Stimulated activated CD8-positive, alpha-beta memory T cell treated with anti-CD3 and anti-CD28 coated beads, Interleukin-12 subunit alpha, Interleukin-12 subunit beta, amount 100 ng/mL, for 1 hour (primary cell): ENCODE measurements around the gene TAL1.

Experiments used
- DNase-seq: peaks from one replicate; pipeline ENCODE4 v3.0.0-alpha.2; 2020; ENCODE audit warnings: low read depth

Gene TAL1

DNA sequence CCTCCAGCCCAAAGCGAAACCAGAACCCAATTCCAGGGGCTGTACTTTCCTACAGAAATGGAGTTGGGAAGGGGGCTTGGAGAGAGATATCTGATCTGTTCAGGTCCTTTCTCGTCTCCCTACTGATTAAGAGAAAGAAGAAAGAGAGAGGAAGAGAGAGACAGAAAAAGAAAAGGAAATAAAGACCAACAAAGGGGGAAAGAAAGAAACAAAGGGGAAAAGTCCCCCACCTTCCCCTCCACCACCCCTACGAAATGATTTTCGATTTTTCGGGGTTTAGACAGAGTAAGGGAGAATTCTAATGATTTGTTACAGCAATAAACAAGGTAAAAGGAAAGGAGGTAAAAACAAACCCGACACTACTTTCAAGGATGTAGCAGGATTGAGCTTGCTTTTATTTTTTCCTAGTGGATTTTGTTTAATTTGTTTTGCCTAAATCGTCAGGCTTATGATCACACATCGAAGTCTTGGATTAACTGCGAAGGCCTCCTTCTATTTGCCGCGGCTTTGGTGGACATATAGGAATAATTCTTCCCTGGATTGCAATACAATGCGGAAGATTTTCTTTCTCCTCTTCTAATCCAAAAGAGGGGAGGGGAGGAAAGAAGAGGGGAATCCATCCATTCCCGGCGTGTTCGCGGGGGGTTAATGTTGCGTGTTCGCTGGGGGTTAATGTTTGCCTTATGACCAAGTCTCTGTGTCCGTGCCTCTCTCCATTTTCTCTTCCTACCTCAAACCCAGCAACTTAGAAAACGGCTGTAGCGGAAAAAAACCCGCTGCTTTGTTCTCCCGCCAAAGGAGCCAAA is 1.9 kb downstream of the TAL1 start:
- no peak for DNase-seq

DNA sequence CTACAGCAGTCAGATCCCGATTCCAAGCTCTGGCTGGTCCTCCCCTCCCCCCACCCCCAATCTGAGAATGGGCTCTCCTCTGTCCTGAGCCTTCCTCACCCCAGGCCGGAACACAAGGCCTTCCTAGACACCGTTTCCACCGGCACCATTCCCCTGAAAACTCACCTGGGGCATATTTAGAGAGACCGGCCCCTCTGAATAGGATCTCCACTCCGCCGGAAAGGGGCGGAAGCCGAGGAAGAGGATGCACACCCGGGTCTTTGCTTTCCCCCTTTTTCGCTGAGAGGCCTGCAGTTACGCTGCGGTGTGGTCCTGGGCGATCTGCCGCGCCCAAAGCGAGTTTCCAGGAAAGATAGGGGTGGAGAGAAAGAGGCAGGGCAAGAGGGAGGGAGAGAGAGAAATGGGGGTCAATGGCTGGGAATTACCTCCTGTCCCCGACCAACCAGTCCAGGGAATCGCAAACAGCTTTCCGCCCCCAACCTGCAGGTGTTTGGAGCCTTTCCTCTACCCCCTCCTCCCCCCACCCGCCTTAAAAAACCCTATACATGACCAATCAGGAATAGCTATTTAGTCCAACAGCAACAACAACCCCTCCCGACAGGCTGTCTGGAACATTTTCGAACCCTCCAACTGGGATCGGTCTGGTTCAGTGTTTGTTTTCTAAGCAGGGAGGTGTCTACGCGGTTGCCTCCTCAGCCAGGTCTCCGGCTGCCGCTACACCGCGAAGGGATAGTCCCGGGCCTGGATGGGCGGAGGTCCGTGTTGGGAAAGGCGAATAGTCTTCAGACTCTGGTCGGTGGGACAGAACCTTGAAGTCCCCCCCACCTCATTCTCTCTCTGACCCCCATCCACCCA is 2.8 kb downstream of the TAL1 start:
- no peak for DNase-seq

DNA sequence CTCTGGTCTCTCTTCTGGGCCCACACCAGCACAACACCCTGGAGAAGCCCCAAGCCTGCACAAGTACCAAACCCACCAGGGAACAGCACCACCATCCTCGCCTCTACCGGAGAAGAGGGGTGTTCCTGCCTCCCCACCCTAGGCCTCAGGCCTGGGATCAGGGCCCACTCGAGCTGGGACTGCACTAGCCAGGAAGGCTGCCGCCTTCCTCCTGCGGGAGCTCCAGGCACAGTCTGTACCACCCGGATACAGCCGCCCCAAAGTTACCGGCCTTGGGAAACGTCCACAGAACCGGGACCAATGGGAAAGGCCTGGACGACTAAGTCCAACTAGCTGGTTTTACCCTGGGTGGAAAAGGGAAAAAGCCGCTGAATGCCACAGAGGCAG is 3.4 kb downstream of the TAL1 start:
- no peak for DNase-seq

DNA sequence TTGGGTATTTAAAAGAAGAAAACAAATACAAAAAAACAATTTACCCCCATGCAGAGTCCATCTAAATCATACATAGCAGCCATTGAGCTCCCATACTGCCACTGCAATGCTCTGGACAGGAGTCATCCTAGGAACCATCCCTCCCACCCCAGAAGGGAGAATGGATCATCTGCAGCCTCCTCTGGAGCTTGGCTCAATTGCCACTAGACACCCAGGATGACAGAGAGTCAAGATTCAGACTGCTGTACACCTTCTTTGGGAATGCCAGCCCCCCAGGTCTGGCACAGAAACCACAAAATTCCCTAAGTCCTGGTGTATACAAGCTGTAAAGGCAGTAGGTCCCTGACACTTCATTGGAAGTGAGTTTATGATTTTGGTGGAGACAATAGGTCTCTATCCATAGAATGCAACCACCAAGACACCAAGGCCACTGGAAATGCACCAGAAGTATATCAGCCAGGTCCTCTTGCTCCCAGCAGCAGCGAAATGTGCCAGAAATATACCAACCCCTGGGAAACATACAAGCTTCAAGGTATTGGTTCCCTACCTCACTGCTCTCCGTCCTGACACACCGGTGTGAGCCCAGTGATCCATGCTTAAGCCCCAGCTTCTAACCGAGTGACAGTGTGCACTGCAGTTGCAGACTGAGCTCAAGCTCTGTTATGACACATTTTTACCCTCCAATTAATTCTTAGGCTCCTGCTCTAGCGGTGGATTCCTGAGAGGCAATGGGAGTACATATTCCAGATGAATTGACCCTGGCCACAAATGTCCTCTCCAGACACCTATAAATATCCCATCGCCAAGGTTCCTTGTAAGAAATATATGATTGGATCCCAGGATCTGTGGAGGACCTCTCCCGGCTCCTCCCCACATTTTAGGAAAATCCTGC is 4.4 kb downstream of the TAL1 start:
- DNase-seq = no peak

GRCh38 chr1:47226839-47227215 is 5.2 kb downstream of the TAL1 start:
- DNase-seq = no peak

DNA sequence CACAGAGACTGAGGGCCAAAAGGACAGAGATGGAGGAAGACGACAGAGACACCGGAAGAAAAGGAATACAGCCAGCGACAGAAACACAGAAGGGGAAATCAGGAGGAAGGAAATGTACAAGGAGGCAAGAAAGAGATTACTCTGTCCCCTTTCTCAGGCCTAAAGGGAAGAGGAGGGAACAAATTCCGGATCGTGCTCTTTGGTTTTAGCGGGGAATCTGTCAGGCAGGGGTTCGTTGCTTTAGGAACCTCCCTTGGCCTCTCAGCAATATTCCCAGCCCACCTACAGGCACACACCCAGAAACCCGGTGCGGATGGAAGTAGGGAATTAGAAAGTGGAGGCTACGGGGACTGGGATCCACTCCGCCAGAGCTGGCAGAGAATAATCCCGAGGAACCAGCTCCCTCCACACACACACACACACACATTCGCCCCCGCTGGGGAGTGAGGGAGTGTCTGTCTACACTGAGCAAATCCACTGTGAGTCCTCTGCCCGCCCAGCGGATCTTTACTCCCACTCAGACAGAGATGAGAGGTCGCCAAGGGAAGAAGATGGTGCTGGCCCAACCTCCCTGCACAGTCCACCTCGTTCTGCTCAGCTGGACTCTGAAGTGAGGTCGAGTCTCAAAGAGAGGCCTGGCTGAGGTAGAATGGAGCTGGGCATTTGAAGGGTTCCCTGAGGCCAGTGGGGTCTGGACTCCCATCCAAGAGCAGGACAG is 5.7 kb downstream of the TAL1 start:
- DNase-seq = no peak

DNA sequence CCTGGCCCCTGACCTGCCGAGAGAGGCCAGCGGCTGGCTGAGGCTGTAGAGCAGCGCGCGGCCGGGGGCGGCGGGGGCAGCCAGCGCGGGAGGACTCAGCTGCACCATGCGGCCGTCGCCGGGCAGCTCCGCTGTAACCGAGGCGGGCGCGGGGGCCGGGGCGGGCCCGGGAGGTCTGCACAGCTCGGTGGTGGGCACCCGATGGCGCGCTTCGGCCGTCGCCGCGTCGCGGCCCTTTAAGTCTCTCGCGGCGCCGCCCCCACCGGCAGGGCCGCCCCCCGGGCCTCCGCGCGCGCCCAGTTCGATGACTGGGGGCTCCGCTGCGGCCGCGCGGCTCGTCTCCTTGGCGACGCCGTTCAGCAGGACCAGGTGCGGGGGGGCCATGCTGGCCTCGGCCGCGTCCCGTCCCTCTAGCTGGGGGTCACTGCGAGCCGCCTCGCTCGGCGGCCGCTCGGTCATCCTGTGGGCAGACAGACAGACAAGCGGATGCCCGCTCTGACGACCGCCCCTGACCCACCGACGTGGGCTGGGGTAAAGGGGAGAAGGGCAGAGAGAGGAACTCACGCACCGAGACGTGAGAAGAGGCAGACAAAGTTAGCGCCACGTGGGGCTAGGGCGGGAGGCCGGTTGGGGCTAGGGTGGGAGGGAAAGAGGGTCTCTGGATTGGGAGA is 6.5 kb downstream of the TAL1 start:
- DNase-seq = no peak

- no peak for DNase-seq
Observed at GRCh38 chr1:47224676-47225399, 7.2 kb downstream of the TAL1 start.

DNA sequence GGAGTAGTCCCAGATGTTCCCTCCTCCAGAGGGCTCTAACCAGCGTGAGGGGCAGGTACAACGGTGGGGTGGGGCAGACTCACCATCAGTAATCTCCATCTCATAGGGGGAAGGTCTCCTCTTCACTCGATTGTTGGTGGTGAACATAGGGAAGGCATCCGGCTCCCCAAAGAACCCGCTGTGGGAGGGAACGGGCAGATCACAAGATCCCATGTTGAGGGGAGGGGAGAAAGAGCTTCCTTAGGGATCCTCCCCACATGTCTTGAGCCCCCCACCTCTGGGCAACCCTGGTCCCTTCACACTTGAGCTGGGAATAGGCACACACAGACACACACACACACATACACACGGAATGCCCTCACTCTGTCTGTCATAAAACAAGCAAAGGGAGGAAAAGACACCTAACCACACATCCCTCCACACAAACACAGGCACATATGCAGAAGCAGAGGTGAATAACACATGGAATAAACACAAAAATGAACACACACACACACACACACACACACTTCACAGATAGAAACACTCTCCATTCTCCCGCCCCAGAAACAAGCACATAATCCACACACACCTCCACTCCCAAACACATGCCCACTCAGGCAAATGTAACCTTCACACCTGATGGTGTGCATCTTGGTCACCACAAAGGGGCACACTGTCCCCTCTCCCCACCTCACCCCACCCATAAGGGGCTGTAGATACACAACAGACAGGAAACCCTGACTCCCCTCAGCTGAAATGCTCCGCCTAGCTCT is 7.9 kb downstream of the TAL1 start:
- no peak for DNase-seq

DNA sequence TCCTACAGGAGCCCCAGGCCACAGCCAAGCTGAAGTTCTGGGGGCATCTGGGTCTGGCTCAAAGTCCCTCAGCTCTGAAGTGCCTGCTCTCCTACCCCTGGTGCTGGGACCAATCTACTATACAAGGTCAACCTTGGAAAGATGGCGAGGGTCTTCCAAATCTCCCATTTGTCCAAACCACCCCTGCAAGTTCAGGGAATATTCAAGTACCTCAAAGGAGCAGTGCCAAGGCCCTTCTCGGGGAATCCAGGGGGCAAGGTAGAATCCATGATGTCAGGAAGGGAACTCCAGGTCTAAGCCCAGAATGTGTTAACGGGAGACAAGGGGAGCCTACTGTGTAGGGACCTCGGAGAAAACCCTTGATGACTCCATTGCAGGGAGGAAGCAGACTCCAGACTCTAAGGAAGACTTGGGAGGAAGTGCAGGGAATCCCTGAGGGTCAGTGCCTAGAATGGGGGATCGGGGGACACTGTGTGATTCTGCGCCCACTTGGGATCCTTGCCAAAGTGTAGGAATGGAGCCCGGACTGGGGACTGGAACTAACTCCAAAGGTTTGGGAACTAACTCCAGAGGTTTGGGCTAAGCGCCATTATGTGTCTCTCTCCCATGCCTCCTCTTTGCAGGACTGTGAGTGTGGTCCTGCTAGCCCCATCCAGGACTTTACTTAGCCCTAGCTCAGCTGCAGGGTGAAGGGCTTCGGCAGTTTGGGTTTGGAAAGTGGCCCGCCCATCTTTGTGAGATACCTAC is 8.7 kb downstream of the TAL1 start:
- no peak for DNase-seq

DNA sequence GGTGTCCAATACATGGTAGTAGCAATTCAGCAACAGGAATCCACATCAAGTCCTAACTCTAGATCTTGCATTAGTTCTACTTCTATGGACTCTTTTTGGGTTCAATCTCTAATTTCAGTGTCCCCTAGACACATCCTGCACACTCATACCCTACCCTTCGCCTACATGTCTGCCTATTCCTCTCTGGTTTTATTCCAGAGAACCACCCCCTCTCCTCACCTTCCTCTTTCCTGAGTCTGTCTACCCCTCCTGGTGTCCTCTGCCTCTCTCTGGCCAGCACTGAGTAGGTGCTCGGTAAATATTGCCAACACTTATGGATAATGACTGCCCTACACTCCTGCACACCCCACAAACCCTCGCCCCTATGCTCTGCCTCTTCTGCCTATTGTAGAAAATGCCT is 9.5 kb downstream of the TAL1 start:
- no peak for DNase-seq

DNA sequence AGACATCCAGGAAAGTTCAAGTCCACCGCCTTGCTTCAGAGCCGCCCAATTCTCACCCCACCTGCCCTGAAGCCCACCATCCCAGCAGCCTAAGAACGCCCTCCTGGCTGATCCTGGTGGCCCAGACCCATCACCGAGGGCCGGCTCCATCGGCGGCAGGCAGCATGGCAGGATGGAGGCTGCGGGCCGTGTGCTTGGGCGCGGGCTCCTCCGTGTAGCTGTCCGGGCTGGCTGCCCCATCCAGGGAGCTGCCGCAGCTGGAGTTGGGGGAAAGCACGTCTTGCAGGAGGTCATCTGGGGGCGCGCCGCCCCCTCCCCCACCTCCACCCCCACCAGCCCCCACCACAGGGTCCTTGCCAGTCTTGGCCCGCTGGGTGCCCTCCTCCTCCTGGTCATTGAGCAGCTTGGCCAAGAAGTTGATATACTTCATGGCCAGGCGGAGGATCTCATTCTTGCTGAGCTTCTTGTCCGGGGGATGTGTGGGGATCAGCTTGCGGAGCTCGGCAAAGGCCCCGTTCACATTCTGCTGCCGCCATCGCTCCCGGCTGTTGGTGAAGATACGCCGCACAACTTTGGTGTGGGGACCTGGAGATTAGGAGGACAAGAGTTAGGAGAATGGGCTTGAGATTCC is 12.3 kb downstream of the TAL1 start:
- DNase-seq = no peak

GRCh38 chr1:47219001-47219400 is 13.0 kb downstream of the TAL1 start:
- no peak for DNase-seq

DNA sequence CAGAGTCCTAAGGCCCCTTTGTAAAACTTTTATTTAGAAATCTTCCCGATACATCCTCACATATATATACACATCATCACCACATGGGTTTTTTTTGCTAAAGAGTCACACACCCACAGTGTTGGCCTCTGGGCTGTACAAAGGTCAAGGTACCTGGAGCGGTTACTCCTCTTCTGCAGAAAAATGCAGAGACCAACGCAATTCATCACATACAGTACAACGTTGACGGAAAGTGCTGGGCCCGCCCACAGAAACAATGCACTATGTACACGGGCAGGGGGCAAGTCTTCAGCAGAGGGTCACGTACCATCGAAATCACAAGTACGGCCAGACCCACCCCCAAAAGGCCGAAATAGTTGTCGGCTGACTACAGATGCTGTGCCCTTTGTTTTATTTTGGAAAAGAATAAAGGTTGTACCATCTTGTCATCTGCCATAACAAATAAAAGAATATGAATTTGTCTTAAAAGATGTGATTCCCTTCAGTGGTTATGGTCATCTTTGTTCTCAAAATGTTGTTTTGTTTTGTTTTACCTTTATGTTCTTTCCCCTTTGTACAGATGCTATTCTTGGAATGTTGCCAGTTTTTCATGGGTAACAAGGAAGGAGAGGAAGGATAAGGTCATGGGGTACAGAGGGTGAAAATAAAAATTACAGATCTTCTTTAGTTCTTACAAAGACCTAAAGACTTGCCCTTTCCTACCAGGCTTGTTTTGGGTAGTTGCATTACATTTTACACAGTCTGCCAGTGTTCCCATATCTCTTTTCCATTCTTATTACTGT is 15.6 kb downstream of the TAL1 start:
- DNase-seq = no peak

DNA sequence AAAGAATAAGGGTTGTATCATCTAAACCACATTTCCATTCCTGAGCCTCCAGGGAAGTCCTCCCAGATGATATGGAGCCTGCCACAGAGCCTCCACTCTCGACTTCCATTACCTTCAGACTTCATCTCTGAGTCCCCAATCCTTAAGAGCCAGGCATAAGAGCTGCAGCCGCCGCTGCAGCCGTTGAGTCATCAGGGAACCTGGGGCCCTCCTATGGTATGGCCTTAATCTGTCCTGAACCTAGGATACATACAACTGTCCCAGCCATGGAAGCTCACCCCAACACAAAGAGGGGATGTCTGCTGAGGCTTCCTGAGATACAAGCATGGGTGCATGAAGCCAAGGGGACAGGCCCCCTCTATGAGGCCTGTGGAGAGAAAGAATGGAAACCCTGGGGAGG is 16.3 kb downstream of the TAL1 start:
- no peak for DNase-seq

DNA sequence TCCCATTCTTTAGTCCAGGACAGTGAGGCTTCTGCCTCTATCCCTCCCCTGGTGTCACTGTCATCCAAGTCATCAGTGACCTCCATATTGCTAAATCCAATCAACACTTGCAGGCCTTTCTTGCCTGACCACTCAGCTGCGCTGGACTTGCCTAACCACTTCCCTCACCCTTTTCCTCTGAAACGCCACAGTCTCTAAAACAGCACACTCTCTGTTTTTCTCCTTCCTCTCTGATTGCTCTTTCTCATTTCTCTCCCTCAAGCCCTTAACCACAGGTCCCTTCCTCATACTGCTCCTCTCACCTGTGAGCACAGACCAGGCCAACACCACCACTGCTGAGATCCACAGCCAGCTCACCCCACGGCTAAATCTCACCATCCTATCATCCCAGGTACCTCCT is 17.5 kb downstream of the TAL1 start:
- no peak for DNase-seq

DNA sequence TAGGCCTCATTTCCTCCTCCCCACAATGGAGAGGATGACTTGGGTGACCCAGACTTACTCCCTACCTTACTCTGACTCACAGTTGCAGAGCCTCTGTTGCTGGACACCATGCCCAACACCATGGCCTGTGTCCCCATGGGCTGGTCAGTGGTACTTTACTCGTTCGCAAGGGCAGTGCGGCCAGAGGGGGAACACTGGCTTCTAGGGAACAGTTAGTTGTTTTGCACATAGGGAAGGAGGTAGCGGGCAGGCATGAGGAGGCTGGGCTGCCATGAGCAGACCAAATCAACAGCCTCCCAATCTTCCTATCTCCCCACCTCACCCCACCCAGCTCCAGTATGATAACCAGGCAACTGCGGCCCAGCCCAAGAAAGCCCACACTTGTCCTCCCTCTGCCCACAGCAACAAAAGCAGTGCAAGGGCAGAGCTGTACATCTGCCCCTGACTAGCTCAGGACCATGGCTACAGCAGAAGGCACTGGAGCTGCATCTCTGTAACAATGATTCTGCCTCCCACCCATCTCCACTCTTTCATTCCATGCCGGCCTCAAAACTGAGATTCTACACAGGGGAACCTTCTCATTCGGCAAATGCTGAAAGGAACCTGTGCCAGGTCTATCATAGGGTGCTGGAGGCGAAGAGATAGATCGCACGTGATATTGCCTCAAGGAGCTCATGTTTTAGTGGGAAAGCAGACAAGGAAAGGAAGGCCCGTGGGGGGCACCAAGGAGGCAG is 18.6 kb downstream of the TAL1 start:
- no peak for DNase-seq
